Stimulated activated CD4-positive, alpha-beta T cell treated with anti-CD3 and anti-CD28 coated beads, Interleukin-4, amount 100 ng/mL, for 24 hours (primary cell): ENCODE measurements around the gene SBF2.

Source experiments
- DNase-seq: peaks from one replicate; pipeline ENCODE4 v3.0.0-alpha.2; 2020

The SBF2 gene

DNA sequence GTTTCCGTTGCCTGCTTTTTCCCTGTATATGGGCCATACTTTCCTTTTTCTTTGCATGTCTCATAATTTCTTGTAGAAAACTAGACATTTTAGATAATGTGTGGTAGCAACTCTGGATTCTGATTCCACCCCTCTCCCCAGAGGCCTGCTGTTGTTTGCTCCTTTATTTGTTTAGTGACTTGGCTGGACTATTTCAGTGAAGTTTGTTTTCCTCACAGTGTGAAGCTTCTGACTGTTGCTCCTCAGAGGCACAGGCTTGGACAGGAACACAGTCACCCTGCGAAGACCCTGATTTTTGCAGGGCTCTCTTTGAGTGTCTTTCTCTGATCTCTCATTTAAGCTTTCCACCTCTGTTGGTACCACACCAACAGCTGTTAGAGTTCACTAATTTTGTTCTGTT, 557.7 kb downstream of the SBF2 start:
- no peak for DNase-seq

DNA sequence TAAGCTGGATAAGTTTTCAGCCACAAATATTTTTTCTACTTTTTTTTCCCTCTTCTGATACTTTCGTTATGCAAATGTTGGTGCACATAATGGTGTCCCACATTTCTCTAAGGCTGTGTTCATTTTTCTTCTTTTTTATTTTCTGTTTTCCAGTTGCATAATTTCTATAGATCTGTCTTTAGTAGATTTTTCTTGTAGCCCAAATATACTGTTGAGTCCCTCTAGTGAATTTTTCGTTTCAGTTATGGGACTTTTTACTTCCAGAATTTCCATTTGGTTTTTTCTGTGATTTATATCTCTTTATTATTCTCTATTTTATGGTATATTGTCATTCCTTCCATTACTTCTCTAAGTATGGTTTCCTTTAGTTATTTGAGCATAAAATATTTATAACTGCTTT, 558.1 kb downstream of the SBF2 start:
- no peak for DNase-seq

DNA sequence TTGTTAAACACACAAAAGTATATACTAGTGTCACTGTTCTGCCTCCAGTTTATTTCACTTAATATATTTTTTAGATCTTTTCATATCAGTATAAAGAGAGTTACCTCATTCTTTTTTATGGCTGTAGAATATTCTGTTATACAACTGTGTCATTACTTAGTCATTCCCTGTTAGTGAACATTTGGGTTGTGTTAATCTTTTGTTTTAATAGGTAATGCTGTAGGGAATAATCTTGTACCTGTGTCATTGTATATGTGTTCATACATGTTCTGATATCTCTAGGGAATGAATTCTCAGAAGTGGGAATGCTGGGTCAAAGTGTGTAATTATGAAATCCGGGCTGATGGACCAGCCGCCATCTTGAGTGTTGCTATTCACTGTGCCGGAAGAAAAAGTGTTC, 558.8 kb downstream of the SBF2 start:
- DNase-seq: no peak

DNA sequence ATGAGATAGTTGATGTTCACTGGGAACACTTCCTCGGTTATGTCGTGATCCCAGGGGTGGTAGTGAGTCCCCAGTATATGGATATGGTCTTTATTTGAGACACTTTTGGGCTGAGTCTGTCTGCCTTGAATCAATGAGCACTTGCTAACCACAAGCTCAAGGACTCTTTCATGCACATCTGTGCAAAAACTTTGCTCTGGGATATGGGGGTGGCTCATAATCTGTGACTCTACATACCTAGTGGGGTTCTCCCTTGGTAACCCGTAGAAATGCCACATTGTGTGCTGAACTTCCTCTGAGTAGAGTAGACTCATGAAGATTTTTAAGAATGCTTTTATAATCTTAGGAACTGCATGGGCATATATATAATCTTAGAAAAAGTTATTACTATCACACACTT, 560.8 kb downstream of the SBF2 start:
- no peak for DNase-seq

DNA sequence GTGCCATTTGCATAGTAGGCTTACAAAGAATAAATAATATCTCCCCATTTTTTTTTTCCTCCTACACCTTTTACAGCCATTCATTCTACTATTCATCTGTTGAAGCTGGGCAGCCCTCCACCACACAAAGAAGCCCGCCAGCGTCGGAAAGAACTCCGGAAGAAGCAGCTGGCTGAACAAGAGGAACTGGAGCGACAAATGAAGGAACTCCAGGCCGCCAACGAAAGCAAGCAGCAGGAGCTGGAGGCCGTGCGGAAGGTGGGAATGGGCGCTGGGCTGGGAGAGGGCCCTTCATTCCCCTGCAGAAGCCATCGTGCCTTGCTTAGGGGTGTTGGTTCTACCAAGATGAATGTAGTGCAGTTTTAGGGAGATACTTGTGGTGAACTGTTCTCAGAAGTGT, 561.6 kb downstream of the SBF2 start:
- no peak for DNase-seq

DNA sequence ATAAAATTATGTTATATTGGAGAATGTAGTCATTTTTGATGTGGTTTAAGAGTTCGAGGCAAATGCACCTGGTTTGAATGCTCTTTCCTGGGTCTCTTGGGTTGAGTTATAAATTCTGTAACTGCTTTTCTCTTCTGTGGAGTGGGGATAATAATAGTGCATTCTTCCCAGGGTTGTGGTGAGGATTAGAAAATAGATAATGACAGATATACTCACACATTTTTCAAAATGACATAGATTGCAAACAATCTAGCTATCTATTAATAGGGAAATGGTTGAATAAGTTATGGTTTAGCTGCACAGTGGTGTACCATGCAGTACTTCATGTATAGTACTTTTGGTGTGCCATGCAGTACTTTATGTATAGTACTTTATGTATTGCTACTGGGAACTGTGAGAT, 562.8 kb downstream of the SBF2 start:
- no peak for DNase-seq
